Common myeloid progenitor, CD34-positive (primary cell): Measurements from ENCODE around the gene CAPN2.

Experiments
- CTCF ChIA-PET: fragments of 350-600 bp; sonication (Branson Sonifier 250); formaldehyde crosslinking; loops from one replicate; lab custom pipeline; 2021; ENCODE audit warnings: antibody characterized with exemption; lab: Charles Lee
- POLR2A ChIA-PET: fragments of 350-600 bp; sonication (Branson Sonifier 250); formaldehyde crosslinking; loops from one replicate; lab custom pipeline; 2021; ENCODE audit warnings: antibody characterized with exemption; lab: Charles Lee
- DNase-seq, 3 donors: peaks; one replicate each; pipeline versions ENCODE4 v3.0.0 to v3.0.0-alpha.2; 2013
- H3K27ac ChIP-seq, 2 experiments: 1 replicate in 1 of 2; 2 replicates in 1 of 2; pipeline ENCODE4 v1.7.0; 2013; ENCODE audit warnings: inconsistent platforms in 2 of 2, low read length in 2 of 2, mild to moderate bottlenecking in 2 of 2, low read depth in 1 of 2, moderate library complexity in 1 of 2; ENCODE audit not compliant: severe bottlenecking in 2 of 2, insufficient read depth in 1 of 2, poor library complexity in 1 of 2
- H3K27me3 ChIP-seq, 5 experiments: replicated peaks in 2 of 5; 1 replicate in 3 of 5; 2 replicates in 2 of 5; pipeline versions ENCODE4 v1.6.1 to v1.7.0; 2013; ENCODE audit warnings: low read length in 4 of 5, mild to moderate bottlenecking in 2 of 5, moderate library complexity in 2 of 5, inconsistent platforms in 1 of 5; ENCODE audit not compliant: insufficient read depth in 5 of 5, control insufficient read depth in 4 of 5
- H3K36me3 ChIP-seq, 4 experiments: 1 replicate in 2 of 4; 2 replicates in 2 of 4; pipeline versions ENCODE4 v1.6.1 to v1.7.0; 2013; ENCODE audit warnings: low read length in 3 of 4, control low read depth in 1 of 4, mild to moderate bottlenecking in 1 of 4; ENCODE audit not compliant: control insufficient read depth in 4 of 4, insufficient read depth in 4 of 4
- H3K4me1 ChIP-seq, 4 experiments: 1 replicate in 3 of 4; 2 replicates in 1 of 4; pipeline versions ENCODE4 v1.6.1 to v1.7.1; 2013; ENCODE audit warnings: low read length in 3 of 4, mild to moderate bottlenecking in 3 of 4, control low read depth in 1 of 4, inconsistent platforms in 1 of 4, moderate library complexity in 1 of 4; ENCODE audit not compliant: control insufficient read depth in 4 of 4, insufficient read depth in 4 of 4; ENCODE audit errors: control extremely low read depth in 1 of 4
- H3K4me3 ChIP-seq, 7 experiments: 1 replicate in 4 of 7; 2 replicates in 3 of 7; pipeline versions ENCODE4 v1.5.1 to v1.7.0; 2013; ENCODE audit warnings: mild to moderate bottlenecking in 7 of 7, low read length in 6 of 7, moderate library complexity in 6 of 7, inconsistent platforms in 2 of 7, low read depth in 2 of 7, control low read depth in 1 of 7; ENCODE audit not compliant: insufficient read depth in 4 of 7, control insufficient read depth in 1 of 7; ENCODE audit errors: extremely low read depth in 1 of 7
- H3K9me3 ChIP-seq, 5 experiments: 1 replicate in 4 of 5; 2 replicates in 1 of 5; pipeline versions ENCODE4 v1.6.1 to v1.7.1; 2013; ENCODE audit warnings: low read length in 4 of 5, mild to moderate bottlenecking in 2 of 5, inconsistent platforms in 1 of 5, low read depth in 1 of 5, moderate library complexity in 1 of 5; ENCODE audit not compliant: control insufficient read depth in 4 of 5, insufficient read depth in 2 of 5; ENCODE audit errors: control extremely low read depth in 1 of 5
- WGBS: methylation state at CpG from one replicate; pipeline ENCODE4 v1.1.5; 2013; ENCODE audit not compliant: insufficient coverage; 5-methylcytosine and 5-hydroxymethylcytosine counted together

Gene CAPN2

DNA sequence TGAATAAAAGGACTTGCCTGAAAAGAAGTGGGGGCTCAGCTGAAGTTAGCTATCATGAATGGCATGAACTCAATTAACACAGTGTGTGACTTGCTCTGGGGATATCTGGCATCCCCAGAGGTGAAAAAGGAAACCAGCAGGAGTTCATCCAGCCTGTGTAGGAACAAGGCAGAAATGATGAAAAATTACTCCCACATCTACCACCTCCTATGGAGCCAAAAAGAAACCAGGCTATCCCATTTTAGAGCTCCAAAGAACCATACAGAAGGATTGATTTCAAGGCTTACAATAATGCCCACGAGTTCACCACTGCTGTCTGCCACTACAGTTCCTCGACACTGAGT, 108.1 kb downstream of the CAPN2 start:
- WGBS = 86% methylated on average over 2 of the region's 2 CpGs
- no peak for DNase-seq
- no peaks in the 10 kb centered on the region for H3K9me3 ChIP-seq
- ChIA-PET CTCF (interaction anchor here (0.5 to 1.4 kb wide), 7 partner anchors 9 to 231 kb away, joined by 3 to 5 read pairs (median 3); partner anchors contain the start of gene TP53BP2), POLR2A (no interaction called here)
- H3K4me3 ChIP-seq = no peak overlapping the region
- H3K27ac ChIP-seq = no peak overlapping the region
- H3K4me1 ChIP-seq = peaks cover 0 to 13% (median 3%) of the 10 kb centered on the region in 4 experiments
- H3K36me3 ChIP-seq = peaks cover 6 to 19% (median 9%) of the 10 kb centered on the region in 4 experiments
- no peaks in the 10 kb centered on the region for H3K27me3 ChIP-seq

DNA sequence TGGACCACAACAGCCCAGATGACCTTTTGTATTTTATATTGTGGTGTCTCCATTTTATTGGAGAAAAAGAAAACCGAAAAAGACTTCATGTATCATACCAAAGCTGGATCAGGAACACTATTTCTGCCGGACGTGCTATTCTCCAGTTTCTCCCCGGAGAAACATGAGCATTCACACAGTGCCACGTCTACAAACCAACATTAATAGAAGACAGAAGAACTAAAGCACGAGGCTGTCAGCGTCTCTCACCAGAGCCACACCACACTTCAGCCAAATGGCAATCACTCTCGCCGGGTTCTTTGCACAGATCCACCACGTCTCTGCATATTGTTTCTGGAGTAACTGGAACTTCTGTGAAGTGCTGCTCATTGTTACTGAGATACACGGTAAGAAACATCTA, 108.6 kb downstream of the CAPN2 start:
- POLR2A ChIA-PET = interaction anchor here (0.6 kb wide), 1 partner anchor 105 kb away, joined by 4 read pairs; no protein-coding TSS in a partner anchor
- Histone ChIP-seq H3K4me1 (peaks cover 4 to 18% (median 6%) of the 10 kb centered on the region in 4 experiments), H3K4me3 (no peak overlapping the region), H3K36me3 (peaks cover 6 to 19% (median 8%) of the 10 kb centered on the region in 4 experiments), H3K9me3 (no peaks in the 10 kb centered on the region), H3K27ac (no peak overlapping the region), H3K27me3 (no peaks in the 10 kb centered on the region)
- CTCF ChIA-PET = interaction anchor here (0.5 to 1.2 kb wide), 8 partner anchors 8 to 231 kb away, joined by 3 to 4 read pairs (median 3); partner anchors contain the start of gene TP53BP2
- DNase-seq = no peak
- over 99% methylated on average over 10 of the region's 11 CpGs for WGBS

DNA sequence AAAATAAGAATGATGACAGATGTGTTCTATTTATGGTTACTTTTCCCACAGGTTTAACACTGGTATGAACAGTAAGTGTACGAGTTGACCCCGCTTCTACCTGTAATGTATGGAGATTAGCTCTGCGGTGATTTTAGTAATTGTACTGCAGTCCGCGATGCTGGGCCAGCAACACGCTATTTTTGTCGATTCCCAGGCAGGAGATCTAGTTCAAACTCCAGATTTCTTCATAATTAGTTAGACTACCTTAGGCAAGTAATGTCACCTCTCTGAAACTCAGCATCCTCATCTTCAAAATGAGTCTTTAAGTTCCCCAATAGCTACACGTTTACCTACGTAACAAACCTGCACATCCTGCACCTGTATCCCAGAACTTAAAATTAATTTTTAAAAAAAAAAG, 111.9 kb downstream of the CAPN2 start:
- Histone ChIP-seq H3K27me3 (no peaks in the 10 kb centered on the region), H3K9me3 (no peaks in the 10 kb centered on the region), H3K4me1 (peaks cover 9 to 39% (median 15%) of the 10 kb centered on the region in 4 experiments), H3K36me3 (peaks cover 6 to 14% (median 8%) of the 10 kb centered on the region in 4 experiments), H3K4me3 (no peak overlapping the region), H3K27ac (no peak overlapping the region)
- ChIA-PET CTCF (interaction anchor here (0.8 to 2.6 kb wide), 7 partner anchors 9 to 22 kb away, joined by 3 to 15 read pairs (median 5); no protein-coding TSS in a partner anchor), POLR2A (interaction anchor here (1.5 kb wide), 1 partner anchor 13 kb away, joined by 4 read pairs; no protein-coding TSS in a partner anchor)
- WGBS = 99% methylated on average over 9 of the region's 9 CpGs
- DNase-seq = no peak

- Histone ChIP-seq H3K27me3 (no peaks in the 10 kb centered on the region), H3K27ac (no peak overlapping the region), H3K9me3 (no peaks in the 10 kb centered on the region), H3K4me3 (no peak overlapping the region), H3K4me1 (peaks cover 9 to 39% (median 15%) of the 10 kb centered on the region in 4 experiments), H3K36me3 (peaks cover 3 to 11% (median 6%) of the 10 kb centered on the region in 4 experiments)
- POLR2A ChIA-PET = interaction anchor here (1.5 kb wide), 1 partner anchor 13 kb away, joined by 4 read pairs; no protein-coding TSS in a partner anchor
- CTCF ChIA-PET = interaction anchor here (0.8 to 2.6 kb wide), 6 partner anchors 9 to 22 kb away, joined by 4 to 15 read pairs (median 5); no protein-coding TSS in a partner anchor
- DNase-seq = no peak
- 87% methylated on average over 4 of the region's 4 CpGs for WGBS
Observed at GRCh38 chr1:223824712-223825111, 112.4 kb downstream of the CAPN2 start.
